ENCODE results near the gene GKN2. TPM values are rescaled to one million over a fixed set of nuclear protein-coding genes. Genes with fewer than 3 reads are reported as not detected.

The GKN2 gene
- total and polyA plus RNA-seq, 2 of the 13 experiments (the other 11 are each of a cell fraction or from before 2014, with no cell fraction given): not detected

DNA sequence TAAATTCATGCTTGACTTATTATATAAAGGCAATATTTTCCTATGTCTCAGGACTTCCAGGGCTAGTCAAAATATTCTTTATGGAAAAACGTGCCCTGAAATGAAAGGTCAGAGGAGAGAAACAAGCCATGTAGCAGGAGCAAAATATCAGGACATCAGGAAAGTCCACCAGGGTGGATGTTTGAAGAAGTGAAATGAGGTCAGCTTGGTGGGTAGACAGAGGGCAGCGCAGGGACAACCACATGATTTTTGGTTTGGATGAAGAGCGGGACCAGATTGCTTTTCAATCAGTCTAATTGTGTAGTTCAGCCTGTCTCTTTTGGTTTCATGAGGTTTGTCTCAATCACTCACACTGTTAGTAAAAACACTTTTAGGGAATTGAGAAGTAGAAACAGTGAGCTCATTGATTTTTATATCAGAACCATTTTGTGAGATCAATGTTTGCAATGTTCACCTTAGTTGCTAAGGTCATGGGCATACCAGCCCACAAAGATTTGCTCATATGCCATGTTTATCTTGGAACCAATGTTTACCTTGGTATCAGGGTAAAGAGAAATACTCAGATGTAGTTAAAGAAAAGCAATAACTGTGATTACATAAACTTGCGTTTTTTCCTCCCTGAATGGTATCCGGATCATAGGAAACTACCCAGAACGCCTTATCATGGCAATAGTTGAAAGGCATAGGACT, 32.1 kb downstream of the GKN2 start (continued):
- TF ChIP-seq FOXA1 (IDR thresholded peaks at IDR 0.05) (no peak), FOXA1 (CRISPR knock-in tag; IDR thresholded peaks at IDR 0.05) (peak; percentile 51), RARA (CRISPR knock-in tag; IDR thresholded peaks at IDR 0.05) (0 out of 2 replicates have a peak, but pooled peaks have one; percentile 32), FOSL1 (CRISPR knock-in tag; IDR thresholded peaks at IDR 0.05; ENCODE audit: borderline replicate concordance) (no peak)
- TF ChIP-seq, protein P1, sequence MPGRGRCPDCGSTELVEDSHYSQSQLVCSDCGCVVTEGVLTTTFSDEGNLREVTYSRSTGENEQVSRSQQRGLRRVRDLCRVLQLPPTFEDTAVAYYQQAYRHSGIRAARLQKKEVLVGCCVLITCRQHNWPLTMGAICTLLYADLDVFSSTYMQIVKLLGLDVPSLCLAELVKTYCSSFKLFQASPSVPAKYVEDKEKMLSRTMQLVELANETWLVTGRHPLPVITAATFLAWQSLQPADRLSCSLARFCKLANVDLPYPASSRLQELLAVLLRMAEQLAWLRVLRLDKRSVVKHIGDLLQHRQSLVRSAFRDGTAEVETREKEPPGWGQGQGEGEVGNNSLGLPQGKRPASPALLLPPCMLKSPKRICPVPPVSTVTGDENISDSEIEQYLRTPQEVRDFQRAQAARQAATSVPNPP (CRISPR knock-in tag; IDR thresholded peaks at IDR 0.05): no peak

DNA sequence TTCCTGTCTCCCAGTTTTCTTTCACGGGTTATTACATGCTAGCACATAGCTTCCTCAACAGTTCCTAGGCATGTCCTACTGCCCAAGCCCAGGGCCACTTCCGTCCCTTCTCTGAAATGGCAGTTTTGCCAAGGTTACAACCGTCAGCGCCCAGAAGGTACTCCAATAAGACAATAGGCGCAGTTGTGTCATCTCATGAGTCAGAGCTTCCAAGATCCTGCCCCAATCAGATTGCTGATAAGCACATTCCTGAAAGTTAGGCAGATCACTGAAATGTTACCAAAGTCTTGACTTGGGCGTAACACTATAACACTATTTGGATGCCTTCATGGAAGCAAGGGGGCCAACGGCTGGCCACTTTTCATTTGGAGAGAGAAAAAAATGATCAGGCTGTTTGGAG, 34.2 kb downstream of the GKN2 start:
- Histone ChIP-seq H3K9me3 (ENCODE audit: low read length) (no peaks in the 10 kb centered on the region), H3K4me2 (ENCODE audit: low read depth, low read length) (no peak overlapping the region), H3K9ac (ENCODE audit: insufficient read depth, low read depth, low read length) (no peak overlapping the region), H3K36me3 (replicated peaks in 1 of 2; ENCODE audit: control insufficient read depth in 1 of 2, insufficient read depth in 2 of 2, low read length in 2 of 2) (no peaks in the 10 kb centered on the region), H3K27ac (ENCODE audit: extremely low read length, insufficient read depth, low read length) (no peak overlapping the region), H2AFZ (ENCODE audit: low read length) (no peak overlapping the region), H3K27me3 (ENCODE audit: control insufficient read depth in 1 of 2, insufficient read depth in 2 of 2, low read length in 2 of 2) (peaks cover 0 to 3% of the 10 kb centered on the region in 2 experiments; a peak in 1 of 5 replicates), H4K20me1 (ENCODE audit: insufficient read depth, low read length) (no peaks in the 10 kb centered on the region), H3K4me3 (replicated peaks in 1 of 3; ENCODE audit: insufficient read depth in 1 of 3, low read depth in 2 of 3, low read length in 3 of 3) (no peak overlapping the region), H3K4me1 (ENCODE audit: insufficient read depth, low read length) (peaks cover 9% of the 10 kb centered on the region; the same call in 1 of the 2 replicates), H3K79me2 (ENCODE audit: insufficient read depth, low read length) (no peaks in the 10 kb centered on the region)
- ChIA-PET CTCF (ENCODE audit: low intra/inter-chr PET ratio, low total read pairs) (no interaction called here), POLR2A (no interaction called here)
- BruUV-seq (replicated peaks): no TSS peak
- ATAC-seq (no peak), FAIRE-seq (no peak), DNase-seq (ENCODE audit: low spot score) (no peak)
- WGBS (ENCODE audit: low lambda C conversion rate): 31% methylated on average over 7 of the region's 7 CpGs
- intact Hi-C loops (cut with micrococcal nuclease; ENCODE audit: unreplicated experiment) (no loop called here), in situ Hi-C loops (cut with HindIII; ENCODE audit: extremely low pct_ligation_motif_present, low pct_unique_long_range_greater_than_20kb) (no loop called here)
- TF ChIP-seq ETV6 (CRISPR knock-in tag; conservative IDR thresholded peaks at IDR 0.05): no peak
- no peak for TF ChIP-seq XBP1 (CRISPR knock-in tag; IDR thresholded peaks at IDR 0.05)
- peak; percentile 32; the same call in 1 of the 2 replicates for TF ChIP-seq FOSL2 (CRISPR knock-in tag; IDR thresholded peaks at IDR 0.05)
